Prostate gland (tissue), 2 donors: ENCODE measurements around the gene CLN6. TPM values are rescaled to one million over a fixed set of nuclear protein-coding genes. Genes with fewer than 3 reads are reported as not detected.
"Not testable (repeated sequence)": the region's sequence is repeated elsewhere in the genome, so short reads cannot be mapped to it uniquely, and the experiment has no call there.

Source experiments
- DNase-seq: peaks from one replicate; pipeline ENCODE4 v3.0.0-alpha.2; 2019; ENCODE audit warnings: low spot score
- H3K27ac ChIP-seq, 2 donors: fragments of 200-600 bp; sonication (generic); 2 replicates each; pipeline ENCODE4 v1.5.1; 2017 to 2019
- H3K27me3 ChIP-seq: fragments of 200-600 bp; sonication (generic); replicated peaks from 2 replicates; pipeline ENCODE4 v1.5.1; 2019; ENCODE audit not compliant: insufficient read depth
- H3K36me3 ChIP-seq, 2 donors: fragments of 200-600 bp; sonication (generic); 1 replicate in 1 of 2; 2 replicates in 1 of 2; pipeline versions ENCODE4 v1.5.1 to v1.8.1; 2017 to 2019
- H3K4me1 ChIP-seq: fragments of 200-600 bp; sonication (generic); replicated peaks from 2 replicates; pipeline ENCODE4 v1.5.1; 2019
- H3K4me3 ChIP-seq, 2 donors: fragments of 200-600 bp; sonication (generic); 2 replicates each; pipeline ENCODE4 v1.5.1; 2017 to 2019
- H3K9me3 ChIP-seq: fragments of 200-600 bp; sonication (generic); 2 replicates; pipeline ENCODE4 v1.5.1; 2017
- POLR2A ChIP-seq: fragments of 450-650 bp; IDR thresholded peaks from one replicate; pipeline ENCODE4 v1.6.1; 2016; ENCODE audit warnings: antibody characterized with exemption, mild to moderate bottlenecking
- POLR2AphosphoS5 ChIP-seq: sonication (generic); formaldehyde crosslinking; IDR thresholded peaks from one replicate; pipeline ENCODE4 v1.6.1; 2017; ENCODE audit warnings: antibody characterized with exemption
- WGBS: methylation state at CpG from one replicate; pipeline ENCODE4 v1.1.5; 2018; 5-methylcytosine and 5-hydroxymethylcytosine counted together
- intact Hi-C: fragments of 100-400 bp; cut with DNase I; formaldehyde crosslinking; loops from one replicate; pipeline ENCODE4 v1.14.2; 2022
- total RNA-seq, 2 donors: library from RNA; depleted of rRNA; stranded (reverse); fragments of >200 nt; gene quantifications; one replicate each; pipeline ENCODE4 v1.1.0, GENCODE V29; 2016
- TF ChIP-seq, protein P1 (sequence below), 4 experiments: fragments of 200-600 bp in 2 of 4; fragments of 450-650 bp in 2 of 4; sonication (generic) in 2 of 4; IDR thresholded peaks; 1 replicate in 3 of 4; 2 replicates in 1 of 4; pipeline ENCODE4 v1.5.1; 2016 to 2019; ENCODE audit warnings: antibody characterized with exemption in 4 of 4, mild to moderate bottlenecking in 2 of 4, moderate library complexity in 2 of 4

The CLN6 gene
- total RNA-seq, 2 donors from 2014 or later = 22.7 to 41.8 TPM

GRCh38 chr15:68228143-68228970 lies 1.2 kb downstream of the CLN6 start:
- Histone ChIP-seq H3K27me3 (no peaks in the 10 kb centered on the region), H3K4me3 (peak overlapping the region; percentile 88 to 94), H3K27ac (peak overlapping the region; percentile 81 to 83), H3K36me3 (no peaks in the 10 kb centered on the region), H3K9me3 (no peaks in the 10 kb centered on the region), H3K4me1 (no peaks in the 10 kb centered on the region)
- TF ChIP-seq, protein P1, sequence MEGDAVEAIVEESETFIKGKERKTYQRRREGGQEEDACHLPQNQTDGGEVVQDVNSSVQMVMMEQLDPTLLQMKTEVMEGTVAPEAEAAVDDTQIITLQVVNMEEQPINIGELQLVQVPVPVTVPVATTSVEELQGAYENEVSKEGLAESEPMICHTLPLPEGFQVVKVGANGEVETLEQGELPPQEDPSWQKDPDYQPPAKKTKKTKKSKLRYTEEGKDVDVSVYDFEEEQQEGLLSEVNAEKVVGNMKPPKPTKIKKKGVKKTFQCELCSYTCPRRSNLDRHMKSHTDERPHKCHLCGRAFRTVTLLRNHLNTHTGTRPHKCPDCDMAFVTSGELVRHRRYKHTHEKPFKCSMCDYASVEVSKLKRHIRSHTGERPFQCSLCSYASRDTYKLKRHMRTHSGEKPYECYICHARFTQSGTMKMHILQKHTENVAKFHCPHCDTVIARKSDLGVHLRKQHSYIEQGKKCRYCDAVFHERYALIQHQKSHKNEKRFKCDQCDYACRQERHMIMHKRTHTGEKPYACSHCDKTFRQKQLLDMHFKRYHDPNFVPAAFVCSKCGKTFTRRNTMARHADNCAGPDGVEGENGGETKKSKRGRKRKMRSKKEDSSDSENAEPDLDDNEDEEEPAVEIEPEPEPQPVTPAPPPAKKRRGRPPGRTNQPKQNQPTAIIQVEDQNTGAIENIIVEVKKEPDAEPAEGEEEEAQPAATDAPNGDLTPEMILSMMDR (IDR thresholded peaks at IDR 0.05) = no peak
- TF ChIP-seq POLR2A (no peak), POLR2AphosphoS5 (no peak)
- 43% methylated on average over 25 of the region's 25 CpGs for WGBS
- intact Hi-C loops = no loop called here
- DNase-seq = no peak

GRCh38 chr15:68227643-68228142 lies 1.8 kb downstream of the CLN6 start:
- WGBS = 81% methylated on average over 9 of the region's 9 CpGs
- intact Hi-C loops = no loop called here
- DNase-seq = no peak
- Histone ChIP-seq H3K27ac (no peak overlapping the region), H3K4me3 (no peak overlapping the region), H3K27me3 (no peaks in the 10 kb centered on the region), H3K36me3 (no peaks in the 10 kb centered on the region), H3K4me1 (no peaks in the 10 kb centered on the region), H3K9me3 (no peaks in the 10 kb centered on the region)
- TF ChIP-seq POLR2A (no peak), POLR2AphosphoS5 (no peak)
- TF ChIP-seq, protein P1 (IDR thresholded peaks at IDR 0.05) = no peak

- H3K36me3 ChIP-seq, H3K27ac ChIP-seq, DNase-seq, H3K9me3 ChIP-seq, H3K27me3 ChIP-seq, H3K4me1 ChIP-seq, H3K4me3 ChIP-seq, intact Hi-C loops: not testable (repeated sequence)
- WGBS = 97% methylated on average over 4 of the region's 4 CpGs
These were observed 4.1 kb downstream of the CLN6 start for GRCh38 chr15:68225442-68225841.

GRCh38 chr15:68224546-68225250 lies 4.8 kb downstream of the CLN6 start:
- H3K4me3 ChIP-seq = no peak overlapping the region
- H3K4me1 ChIP-seq = no peaks in the 10 kb centered on the region
- no peaks in the 10 kb centered on the region for H3K36me3 ChIP-seq
- WGBS = 81% methylated on average over 3 of the region's 3 CpGs
- no peaks in the 10 kb centered on the region for H3K9me3 ChIP-seq
- H3K27me3 ChIP-seq = no peaks in the 10 kb centered on the region
- intact Hi-C loops = no loop called here
- TF ChIP-seq, protein P1 (IDR thresholded peaks at IDR 0.05) = no peak
- no peak for TF ChIP-seq POLR2AphosphoS5
- TF ChIP-seq POLR2A = no peak
- H3K27ac ChIP-seq = no peak overlapping the region
- DNase-seq = peak; percentile 1

DNA sequence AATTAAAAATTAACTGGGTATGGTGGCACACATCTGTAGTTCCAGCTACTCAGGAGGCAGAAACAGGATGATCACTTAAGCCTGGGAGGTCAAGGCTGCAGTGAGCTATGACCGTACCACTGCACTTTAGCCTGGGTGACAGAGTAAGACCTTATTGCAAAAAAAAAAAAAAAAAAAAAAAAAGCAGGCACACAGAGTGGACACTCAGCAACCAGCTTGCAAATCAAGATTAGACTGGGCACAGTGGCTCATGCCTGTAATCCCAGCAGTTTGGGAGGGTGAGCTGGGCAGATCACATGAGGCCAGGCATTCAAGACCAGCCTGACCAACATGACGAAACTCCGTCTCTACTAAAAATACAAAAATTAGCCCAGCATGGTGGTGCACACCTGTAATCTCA lies 5.4 kb downstream of the CLN6 start:
- TF ChIP-seq POLR2A (no peak), POLR2AphosphoS5 (no peak)
- TF ChIP-seq, protein P1 (IDR thresholded peaks at IDR 0.05) = no peak
- WGBS = 62% methylated on average over 3 of the region's 3 CpGs
- Histone ChIP-seq H3K27ac (no peak overlapping the region), H3K4me3 (no peak overlapping the region), H3K27me3 (no peaks in the 10 kb centered on the region), H3K9me3 (no peaks in the 10 kb centered on the region), H3K4me1 (no peaks in the 10 kb centered on the region), H3K36me3 (no peaks in the 10 kb centered on the region)
- DNase-seq = no peak
- intact Hi-C loops = no loop called here
